Lower lobe of right lung (tissue), 2 donors: ENCODE measurements around the gene MCAT. TPM values are rescaled to one million over a fixed set of nuclear protein-coding genes. Genes with fewer than 3 reads are reported as not detected.
A peak's percentile ranks its signal among the peaks of the same experiment; 100 is the strongest.

Experiments
- ATAC-seq, 2 donors: fragments of 200-7000 bp; cut with Tn5 transposase; one replicate each; pipeline ENCODE4 v1.9.1; 2020 to 2022; ENCODE audit warnings: mild to moderate bottlenecking in 2 of 2, moderate library complexity in 2 of 2
- DNase-seq: peaks from one replicate; pipeline ENCODE4 v3.0.0-alpha.2; 2020
- H3K27ac ChIP-seq: fragments of 200-600 bp; one replicate; pipeline ENCODE4 v1.8.0; 2022
- H3K27me3 ChIP-seq: fragments of 200-600 bp; one replicate; pipeline ENCODE4 v1.8.0; 2022; ENCODE audit warnings: low read depth
- H3K36me3 ChIP-seq: fragments of 200-600 bp; one replicate; pipeline ENCODE4 v1.8.0; 2022; ENCODE audit warnings: mild to moderate bottlenecking
- H3K4me1 ChIP-seq: fragments of 200-600 bp; one replicate; pipeline ENCODE4 v1.8.0; 2022
- H3K4me3 ChIP-seq: fragments of 200-600 bp; one replicate; pipeline ENCODE4 v1.8.0; 2022; ENCODE audit warnings: mild to moderate bottlenecking
- H3K9me3 ChIP-seq: fragments of 200-600 bp; one replicate; pipeline ENCODE4 v1.8.0; 2022
- intact Hi-C: fragments of 100-400 bp; cut with DNase I; formaldehyde crosslinking; loops from one replicate; pipeline ENCODE4 v1.11.0; 2022
- total RNA-seq: library from RNA; stranded (reverse); fragmentation: NEBNext Ultra II Directional; extraction: Animal tissue kit (Norgen Biotek cat#: 25700); gene quantifications from one replicate; pipeline ENCODE4 v1.2.1, GENCODE V29; 2021
- TF ChIP-seq, protein P1 (sequence below): fragments of 200-600 bp; IDR thresholded peaks from one replicate; pipeline ENCODE4 v1.8.0; 2022; ENCODE audit warnings: antibody characterized with exemption, mild to moderate bottlenecking
- donor health status: DM: no; HTN: yes; CAD: no; lungs with severe emphysema.

The MCAT gene
- total RNA-seq, 1 donor from 2014 or later = 11.7 TPM

GRCh38 chr22:43144949-43145348 lies 1.8 kb upstream of the MCAT start:
- ATAC-seq = no peak
- Histone ChIP-seq H3K36me3 (peaks cover 10% of the 10 kb centered on the region), H3K27ac (no peak overlapping the region), H3K4me3 (no peak overlapping the region), H3K27me3 (no peaks in the 10 kb centered on the region), H3K9me3 (no peaks in the 10 kb centered on the region), H3K4me1 (peaks cover 36% of the 10 kb centered on the region)
- intact Hi-C loops = no loop called here
- TF ChIP-seq, protein P1, sequence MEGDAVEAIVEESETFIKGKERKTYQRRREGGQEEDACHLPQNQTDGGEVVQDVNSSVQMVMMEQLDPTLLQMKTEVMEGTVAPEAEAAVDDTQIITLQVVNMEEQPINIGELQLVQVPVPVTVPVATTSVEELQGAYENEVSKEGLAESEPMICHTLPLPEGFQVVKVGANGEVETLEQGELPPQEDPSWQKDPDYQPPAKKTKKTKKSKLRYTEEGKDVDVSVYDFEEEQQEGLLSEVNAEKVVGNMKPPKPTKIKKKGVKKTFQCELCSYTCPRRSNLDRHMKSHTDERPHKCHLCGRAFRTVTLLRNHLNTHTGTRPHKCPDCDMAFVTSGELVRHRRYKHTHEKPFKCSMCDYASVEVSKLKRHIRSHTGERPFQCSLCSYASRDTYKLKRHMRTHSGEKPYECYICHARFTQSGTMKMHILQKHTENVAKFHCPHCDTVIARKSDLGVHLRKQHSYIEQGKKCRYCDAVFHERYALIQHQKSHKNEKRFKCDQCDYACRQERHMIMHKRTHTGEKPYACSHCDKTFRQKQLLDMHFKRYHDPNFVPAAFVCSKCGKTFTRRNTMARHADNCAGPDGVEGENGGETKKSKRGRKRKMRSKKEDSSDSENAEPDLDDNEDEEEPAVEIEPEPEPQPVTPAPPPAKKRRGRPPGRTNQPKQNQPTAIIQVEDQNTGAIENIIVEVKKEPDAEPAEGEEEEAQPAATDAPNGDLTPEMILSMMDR = no peak
- no peak for DNase-seq

DNA sequence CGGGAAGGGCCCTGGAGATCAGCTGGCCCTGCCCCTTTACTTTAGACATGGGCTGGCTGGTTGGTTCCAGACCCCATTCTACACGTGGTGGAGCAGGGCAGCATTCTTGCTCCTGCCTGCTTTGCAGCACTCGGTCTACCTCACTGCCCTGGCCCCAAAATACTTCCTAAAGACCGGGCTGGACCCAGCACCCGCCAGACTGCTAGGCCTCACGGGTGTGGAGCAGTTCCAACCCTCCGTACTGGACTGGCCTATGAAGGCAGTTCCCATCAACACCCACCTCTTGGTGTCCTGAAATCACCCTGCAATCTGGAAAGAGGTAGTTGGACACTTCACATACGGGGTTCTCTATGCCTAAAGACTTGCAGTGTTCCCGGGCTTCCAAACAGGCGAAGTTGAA lies 6.4 kb downstream of the MCAT start:
- intact Hi-C loops = no loop called here
- TF ChIP-seq, protein P1 = no peak
- Histone ChIP-seq H3K4me3 (no peak overlapping the region), H3K9me3 (no peaks in the 10 kb centered on the region), H3K36me3 (peaks cover 82% of the 10 kb centered on the region), H3K27ac (peak overlapping the region; percentile 33), H3K27me3 (no peaks in the 10 kb centered on the region), H3K4me1 (peaks cover 27% of the 10 kb centered on the region)
- ATAC-seq = no peak
- no peak for DNase-seq

- H3K27me3 ChIP-seq = no peaks in the 10 kb centered on the region
- ATAC-seq (peak; percentile 59 to 64), DNase-seq (no peak)
- peak overlapping the region; percentile 33 for H3K27ac ChIP-seq
- TF ChIP-seq, protein P1 = peak; percentile 64
- intact Hi-C loops = no loop called here
- peaks cover 84% of the 10 kb centered on the region for H3K36me3 ChIP-seq
- no peak overlapping the region for H3K4me3 ChIP-seq
- peaks cover 27% of the 10 kb centered on the region for H3K4me1 ChIP-seq
- H3K9me3 ChIP-seq = no peaks in the 10 kb centered on the region
These were observed 6.9 kb downstream of the MCAT start for GRCh38 chr22:43136255-43136654.

DNA sequence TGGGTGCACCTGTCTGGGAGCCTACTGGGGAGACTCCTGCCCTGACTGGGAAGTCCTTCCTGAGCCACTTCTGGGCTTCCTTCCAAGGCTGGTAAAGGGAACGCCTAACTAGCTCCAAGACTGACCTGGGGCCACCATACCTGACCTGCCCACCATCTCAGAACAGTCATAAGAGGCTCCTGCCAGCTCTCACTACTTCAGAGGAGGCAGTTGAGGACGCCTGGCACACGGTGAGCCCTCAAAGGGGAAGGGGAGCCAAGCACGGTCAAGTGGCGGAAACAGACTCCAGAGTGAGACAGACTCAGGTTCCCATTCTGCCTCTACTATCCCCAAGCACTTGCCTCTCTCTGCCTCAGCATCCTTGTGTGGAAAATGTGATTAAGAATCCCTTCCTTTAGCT lies 7.6 kb downstream of the MCAT start:
- ATAC-seq = peak; percentile 14 to 34

GRCh38 chr22:43134553-43134952 lies 8.6 kb downstream of the MCAT start:
- Histone ChIP-seq H3K9me3 (no peaks in the 10 kb centered on the region), H3K36me3 (peaks cover 72% of the 10 kb centered on the region), H3K27me3 (no peaks in the 10 kb centered on the region), H3K27ac (no peak overlapping the region), H3K4me1 (peaks cover 23% of the 10 kb centered on the region), H3K4me3 (no peak overlapping the region)
- intact Hi-C loops = no loop called here
- TF ChIP-seq, protein P1 = no peak
- no peak for DNase-seq
- no peak for ATAC-seq

More for the DNA sequence above, 7.6 kb downstream of the MCAT start:
- H3K4me1 ChIP-seq = peaks cover 22% of the 10 kb centered on the region
- no peak overlapping the region for H3K4me3 ChIP-seq
- TF ChIP-seq, protein P1 = no peak
- intact Hi-C loops = no loop called here
- H3K27ac ChIP-seq = no peak overlapping the region
- no peaks in the 10 kb centered on the region for H3K27me3 ChIP-seq
- DNase-seq = no peak
- no peaks in the 10 kb centered on the region for H3K9me3 ChIP-seq
- H3K36me3 ChIP-seq = peaks cover 80% of the 10 kb centered on the region

DNA sequence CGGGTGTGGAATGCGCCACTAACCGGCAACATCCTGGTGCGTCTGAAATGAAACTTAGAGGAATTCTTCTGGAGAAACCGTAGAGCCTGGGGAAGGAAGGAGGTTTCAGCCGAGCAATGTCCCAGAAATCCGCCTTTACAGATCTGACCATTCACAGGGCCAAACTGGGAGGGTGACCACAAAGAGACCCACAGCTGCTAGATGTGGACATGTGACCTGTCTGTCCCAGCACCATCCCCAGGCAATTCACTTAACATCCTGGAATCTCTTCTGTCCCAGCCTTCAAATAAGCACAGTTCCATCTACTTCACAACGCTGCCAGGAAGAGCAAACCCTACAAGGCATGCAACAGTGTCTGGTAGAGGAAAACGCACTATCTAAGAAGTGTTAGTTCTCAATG lies 9.8 kb downstream of the MCAT start:
- peaks cover 61% of the 10 kb centered on the region for H3K36me3 ChIP-seq
- TF ChIP-seq, protein P1 = no peak
- ATAC-seq = no peak
- no peak overlapping the region for H3K4me3 ChIP-seq
- H3K27me3 ChIP-seq = no peaks in the 10 kb centered on the region
- H3K9me3 ChIP-seq = no peaks in the 10 kb centered on the region
- no peak for DNase-seq
- no peak overlapping the region for H3K27ac ChIP-seq
- intact Hi-C loops = no loop called here
- peaks cover 31% of the 10 kb centered on the region for H3K4me1 ChIP-seq
